Measurements from ENCODE around the gene PLA2G2F. TPM values are rescaled to one million over a fixed set of nuclear protein-coding genes. Genes with fewer than 3 reads are reported as not detected.
A peak's percentile ranks its signal among the peaks of the same experiment; 100 is the strongest.

PLA2G2F gene
- total and polyA plus RNA-seq, 4 donors: 0.03 to 0.13 TPM; not detected in 2

DNA sequence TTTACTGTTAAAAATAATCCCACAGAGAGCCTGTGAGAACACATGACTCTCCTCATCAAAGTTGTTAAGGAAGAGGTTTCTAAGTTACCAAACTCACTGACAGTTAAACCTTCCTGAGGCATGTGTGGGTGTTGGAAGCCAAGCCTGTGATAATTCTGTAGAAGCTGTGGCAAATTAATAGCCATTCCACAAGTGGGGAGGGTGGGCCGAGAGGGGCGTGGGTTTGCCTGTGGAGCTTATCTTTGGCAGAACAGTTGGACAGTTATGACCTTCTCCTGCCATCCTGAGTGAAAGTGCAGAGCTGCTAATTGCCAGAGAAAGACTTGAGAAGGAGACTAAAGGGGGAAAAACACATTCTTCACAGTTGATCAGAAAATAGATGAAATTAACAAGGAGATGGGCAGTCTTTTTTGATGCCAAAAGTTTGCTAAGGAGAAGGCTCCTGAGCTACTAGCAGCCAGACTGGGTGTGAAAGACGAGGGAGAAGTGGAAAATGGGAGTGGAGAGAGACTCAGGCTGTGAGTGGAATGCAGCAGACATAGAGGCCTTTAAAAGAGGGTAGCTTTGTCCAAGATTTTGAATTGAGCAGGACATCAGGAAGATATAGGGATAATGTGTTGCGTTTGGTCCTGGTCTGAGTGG is 48.8 kb downstream of the PLA2G2F start:
- no peak overlapping the region for H3K27ac ChIP-seq (ENCODE audit: low read depth in 1 of 2, low read length in 2 of 2)
- no peak overlapping the region for H3K4me3 ChIP-seq (ENCODE audit: low read length in 2 of 2)
- DNase-seq (no peak), ATAC-seq (ENCODE audit: low FRiP score) (no peak)
- intact Hi-C loops (cut with DNase I): no loop called here
- no peaks in the 10 kb centered on the region for H3K9me3 ChIP-seq (ENCODE audit: control insufficient read depth, low read length)
- no peaks in the 10 kb centered on the region for H3K36me3 ChIP-seq (ENCODE audit: control insufficient read depth in 1 of 2, insufficient read depth in 2 of 2, low read length in 1 of 2)
- 62 to 75% methylated on average over 4 of the region's 4 CpGs for WGBS, 2 donors
- H3K27me3 ChIP-seq (ENCODE audit: control insufficient read depth in 1 of 2, insufficient read depth in 2 of 2, low read length in 1 of 2): no peaks in the 10 kb centered on the region
- H3K4me1 ChIP-seq (ENCODE audit: control insufficient read depth in 1 of 2, insufficient read depth in 2 of 2, low read length in 2 of 2): no peaks in the 10 kb centered on the region

DNA sequence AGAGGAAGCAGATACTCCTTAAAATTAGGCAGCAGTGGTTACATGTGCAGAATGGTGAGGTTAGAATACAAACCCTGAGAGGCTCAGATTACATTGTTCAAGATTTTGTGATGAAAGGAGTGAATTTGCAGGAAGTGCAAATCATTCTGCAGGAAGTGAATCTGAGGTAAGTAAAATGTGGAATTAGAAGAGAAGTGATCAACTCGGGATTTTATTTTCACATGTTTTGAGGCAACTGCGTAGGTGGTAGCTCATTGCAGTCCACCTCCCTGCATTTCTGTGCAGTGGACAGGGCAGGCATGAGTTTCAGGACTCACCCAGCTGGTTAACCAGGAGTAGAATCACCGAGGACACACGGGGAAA is 49.3 kb downstream of the PLA2G2F start:
- Histone ChIP-seq H3K27me3 (ENCODE audit: control insufficient read depth in 1 of 2, insufficient read depth in 2 of 2, low read length in 1 of 2) (no peaks in the 10 kb centered on the region), H3K9me3 (ENCODE audit: control insufficient read depth, low read length) (no peaks in the 10 kb centered on the region), H3K4me1 (ENCODE audit: control insufficient read depth in 1 of 2, insufficient read depth in 2 of 2, low read length in 2 of 2) (no peaks in the 10 kb centered on the region), H3K27ac (ENCODE audit: low read depth in 1 of 2, low read length in 2 of 2) (no peak overlapping the region), H3K4me3 (ENCODE audit: low read length in 2 of 2) (no peak overlapping the region), H3K36me3 (ENCODE audit: control insufficient read depth in 1 of 2, insufficient read depth in 2 of 2, low read length in 1 of 2) (no peaks in the 10 kb centered on the region)
- DNase-seq (no peak), ATAC-seq (ENCODE audit: low FRiP score) (no peak)
- WGBS, 2 donors: 70 to 75% methylated on average over 4 of the region's 4 CpGs
- intact Hi-C loops (cut with DNase I): no loop called here

DNA sequence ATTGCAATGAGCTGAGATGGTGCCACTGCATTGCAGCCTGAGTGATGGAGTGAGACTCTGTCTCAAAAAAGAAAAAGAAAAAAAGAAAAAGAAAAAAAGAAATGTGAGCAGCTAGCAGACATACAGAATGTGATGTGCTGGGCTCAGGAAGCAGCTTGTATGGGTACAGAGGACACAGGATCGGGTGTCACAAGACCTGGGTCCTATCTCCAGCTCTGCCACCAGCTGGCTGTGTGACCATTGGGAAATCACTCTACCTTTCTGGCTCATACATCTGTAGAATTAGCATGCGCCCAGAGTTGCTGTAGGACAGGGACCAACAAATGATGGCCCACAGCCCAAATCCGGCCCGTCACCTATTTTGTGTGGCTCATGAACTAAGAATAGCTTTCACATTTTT is 50.5 kb downstream of the PLA2G2F start:
- H3K36me3 ChIP-seq (ENCODE audit: control insufficient read depth in 1 of 2, insufficient read depth in 2 of 2, low read length in 1 of 2): no peaks in the 10 kb centered on the region
- no peaks in the 10 kb centered on the region for H3K4me1 ChIP-seq (ENCODE audit: control insufficient read depth in 1 of 2, insufficient read depth in 2 of 2, low read length in 2 of 2)
- no peak overlapping the region for H3K4me3 ChIP-seq (ENCODE audit: low read length in 2 of 2)
- intact Hi-C loops (cut with DNase I): no loop called here
- no peaks in the 10 kb centered on the region for H3K27me3 ChIP-seq (ENCODE audit: control insufficient read depth in 1 of 2, insufficient read depth in 2 of 2, low read length in 1 of 2)
- H3K27ac ChIP-seq (ENCODE audit: low read depth in 1 of 2, low read length in 2 of 2): no peak overlapping the region
- no peak for ATAC-seq (ENCODE audit: low FRiP score)
- H3K9me3 ChIP-seq (ENCODE audit: control insufficient read depth, low read length): no peaks in the 10 kb centered on the region
- no peak for DNase-seq
- 66 to 69% methylated on average over 4 of the region's 4 CpGs for WGBS, 2 donors

DNA sequence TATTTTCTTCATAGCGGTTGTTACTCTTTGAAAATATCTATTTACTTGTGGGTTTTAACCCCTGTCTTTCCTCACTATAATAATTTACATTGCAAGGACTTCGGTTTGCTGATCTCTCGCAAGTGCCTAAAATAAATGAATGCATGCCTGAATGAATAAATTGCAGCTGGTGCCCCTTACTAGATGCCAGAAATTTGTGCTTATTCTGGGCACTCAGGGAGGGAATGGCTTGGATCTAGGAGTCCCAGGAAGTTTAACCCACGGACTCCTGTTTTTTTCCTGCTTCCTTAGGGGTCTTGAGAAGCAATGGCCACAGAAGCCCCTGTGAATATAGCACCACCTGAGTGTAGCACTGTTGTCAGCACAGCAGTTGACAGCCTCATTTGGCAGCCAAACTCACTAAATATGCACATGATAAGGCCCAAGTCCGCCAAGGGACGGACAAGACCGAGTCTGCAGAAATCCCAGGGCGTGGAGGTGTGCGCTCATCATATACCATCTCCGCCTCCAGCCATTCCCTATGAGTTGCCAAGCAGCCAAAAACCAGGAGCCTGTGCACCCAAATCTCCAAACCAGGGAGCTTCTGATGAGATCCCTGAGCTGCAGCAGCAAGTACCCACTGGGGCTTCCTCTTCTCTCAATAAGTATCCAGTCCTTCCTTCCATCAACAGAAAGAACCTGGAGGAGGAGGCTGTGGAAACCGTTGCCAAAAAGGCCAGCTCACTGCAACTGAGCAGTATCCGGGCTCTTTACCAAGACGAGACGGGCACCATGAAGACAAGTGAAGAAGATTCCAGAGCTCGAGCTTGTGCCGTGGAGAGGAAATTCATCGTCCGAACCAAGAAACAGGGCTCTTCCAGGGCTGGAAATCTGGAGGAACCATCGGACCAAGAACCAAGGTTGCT is 51.4 kb downstream of the PLA2G2F start:
- intact Hi-C loops (cut with DNase I): no loop called here
- ATAC-seq (ENCODE audit: low FRiP score) (no peak), DNase-seq (no peak)
- Histone ChIP-seq H3K4me3 (ENCODE audit: low read length in 2 of 2) (no peak overlapping the region), H3K9me3 (ENCODE audit: control insufficient read depth, low read length) (no peaks in the 10 kb centered on the region), H3K36me3 (ENCODE audit: control insufficient read depth in 1 of 2, insufficient read depth in 2 of 2, low read length in 1 of 2) (no peaks in the 10 kb centered on the region), H3K27me3 (ENCODE audit: control insufficient read depth in 1 of 2, insufficient read depth in 2 of 2, low read length in 1 of 2) (no peaks in the 10 kb centered on the region), H3K27ac (ENCODE audit: low read depth in 1 of 2, low read length in 2 of 2) (no peak overlapping the region), H3K4me1 (ENCODE audit: control insufficient read depth in 1 of 2, insufficient read depth in 2 of 2, low read length in 2 of 2) (no peaks in the 10 kb centered on the region)
- 83 to 84% methylated on average over 19 of the region's 19 CpGs for WGBS, 2 donors

DNA sequence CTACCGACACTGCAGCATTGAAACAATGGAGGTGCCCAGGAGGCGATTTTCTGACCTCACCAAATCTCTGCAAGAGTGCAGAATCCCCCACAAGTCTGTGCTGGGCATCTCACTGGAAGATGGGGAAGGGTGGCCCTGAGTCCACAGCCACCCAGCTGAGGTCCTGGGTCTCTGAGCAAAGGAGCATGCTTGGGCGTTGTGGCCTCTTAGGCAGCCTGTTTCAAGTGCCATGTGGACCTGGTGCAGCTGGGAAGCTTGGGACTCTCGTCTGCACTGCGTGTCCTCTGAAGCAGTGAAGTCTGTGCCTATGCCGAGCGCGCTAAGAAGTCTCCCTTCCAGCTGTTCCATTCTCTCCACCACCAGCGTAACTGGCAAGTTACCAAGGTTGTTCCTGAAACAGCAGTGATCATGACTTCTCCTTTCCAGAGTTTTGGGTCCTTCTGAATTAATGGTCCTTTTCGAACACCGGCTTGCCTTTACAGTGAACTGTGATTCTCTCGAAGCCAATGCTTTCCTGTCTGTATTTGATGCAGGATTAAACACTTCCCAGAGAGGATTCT is 52.2 kb downstream of the PLA2G2F start:
- Histone ChIP-seq H3K4me1 (ENCODE audit: control insufficient read depth in 1 of 2, insufficient read depth in 2 of 2, low read length in 2 of 2) (no peaks in the 10 kb centered on the region), H3K9me3 (ENCODE audit: control insufficient read depth, low read length) (no peaks in the 10 kb centered on the region), H3K27ac (ENCODE audit: low read depth in 1 of 2, low read length in 2 of 2) (no peak overlapping the region), H3K4me3 (ENCODE audit: low read length in 2 of 2) (no peak overlapping the region), H3K27me3 (ENCODE audit: control insufficient read depth in 1 of 2, insufficient read depth in 2 of 2, low read length in 1 of 2) (no peaks in the 10 kb centered on the region), H3K36me3 (ENCODE audit: control insufficient read depth in 1 of 2, insufficient read depth in 2 of 2, low read length in 1 of 2) (no peaks in the 10 kb centered on the region)
- ATAC-seq (ENCODE audit: low FRiP score): no peak
- DNase-seq: no peak
- 86 to 87% methylated on average over 12 of the region's 12 CpGs for WGBS, 2 donors
- intact Hi-C loops (cut with DNase I): no loop called here

DNA sequence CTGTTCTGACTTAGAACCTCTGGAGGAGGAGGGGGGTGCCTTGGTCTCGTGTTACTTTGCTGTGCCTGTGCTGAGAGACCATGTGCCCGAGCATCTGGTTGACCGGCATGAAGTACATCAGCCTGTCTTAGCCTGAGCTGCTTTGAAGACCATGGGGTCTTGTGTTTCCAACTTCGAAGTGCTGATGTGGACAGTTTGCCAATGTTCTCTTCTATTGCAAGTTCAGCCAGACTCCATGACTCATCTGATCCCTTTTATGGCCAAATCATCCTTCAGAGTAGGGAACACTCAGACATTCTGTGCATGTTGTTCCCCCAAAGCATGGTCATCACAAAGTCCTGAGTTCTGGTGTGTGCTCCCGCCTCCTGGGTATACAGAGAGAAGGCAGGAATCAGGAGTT is 53.2 kb downstream of the PLA2G2F start:
- DNase-seq (no peak), ATAC-seq (ENCODE audit: low FRiP score) (peak; percentile 40)

DNA sequence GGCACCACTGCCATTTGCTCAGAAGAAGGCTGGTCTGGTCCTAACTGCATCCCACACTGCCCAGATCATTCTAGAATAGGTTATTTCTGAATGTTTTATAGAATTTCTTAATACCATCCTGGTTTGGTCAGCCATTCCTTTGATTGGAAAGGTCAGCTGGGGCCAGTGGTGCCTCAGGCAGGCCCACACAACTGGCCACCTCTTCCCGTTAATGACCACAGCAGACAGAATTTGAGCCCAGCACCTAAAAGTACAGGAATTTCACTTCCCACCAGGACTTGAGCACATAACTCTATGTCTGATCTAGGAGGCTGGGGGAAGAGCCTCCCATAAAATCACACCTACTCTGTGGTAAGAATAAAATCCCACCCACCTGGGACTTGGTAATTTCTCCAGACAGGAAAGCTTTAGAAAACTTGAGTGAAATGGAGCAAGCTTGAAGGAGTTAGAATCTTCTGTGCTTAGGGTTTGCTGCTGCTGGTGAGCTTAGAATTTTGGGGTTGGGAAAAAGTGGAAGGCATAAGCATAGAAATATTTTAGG is 53.8 kb downstream of the PLA2G2F start:
- WGBS, 2 donors: 78 to 89% methylated on average over 1 of the region's 1 CpG
- Histone ChIP-seq H3K27me3 (ENCODE audit: control insufficient read depth in 1 of 2, insufficient read depth in 2 of 2, low read length in 1 of 2) (no peaks in the 10 kb centered on the region), H3K4me1 (ENCODE audit: control insufficient read depth in 1 of 2, insufficient read depth in 2 of 2, low read length in 2 of 2) (no peaks in the 10 kb centered on the region), H3K27ac (ENCODE audit: low read depth in 1 of 2, low read length in 2 of 2) (no peak overlapping the region), H3K4me3 (ENCODE audit: low read length in 2 of 2) (no peak overlapping the region), H3K9me3 (ENCODE audit: control insufficient read depth, low read length) (no peaks in the 10 kb centered on the region), H3K36me3 (ENCODE audit: control insufficient read depth in 1 of 2, insufficient read depth in 2 of 2, low read length in 1 of 2) (no peaks in the 10 kb centered on the region)
- ATAC-seq (ENCODE audit: low FRiP score): no peak
- DNase-seq: no peak
- intact Hi-C loops (cut with DNase I): no loop called here

More for the DNA sequence above, 53.2 kb downstream of the PLA2G2F start:
- H3K27me3 ChIP-seq (ENCODE audit: control insufficient read depth in 1 of 2, insufficient read depth in 2 of 2, low read length in 1 of 2): no peaks in the 10 kb centered on the region
- no peak overlapping the region for H3K27ac ChIP-seq (ENCODE audit: low read depth in 1 of 2, low read length in 2 of 2)
- H3K9me3 ChIP-seq (ENCODE audit: control insufficient read depth, low read length): no peaks in the 10 kb centered on the region
- H3K4me1 ChIP-seq (ENCODE audit: control insufficient read depth in 1 of 2, insufficient read depth in 2 of 2, low read length in 2 of 2): no peaks in the 10 kb centered on the region
- WGBS, 2 donors: 63 to 71% methylated on average over 5 of the region's 5 CpGs
- H3K36me3 ChIP-seq (ENCODE audit: control insufficient read depth in 1 of 2, insufficient read depth in 2 of 2, low read length in 1 of 2): no peaks in the 10 kb centered on the region
- H3K4me3 ChIP-seq (ENCODE audit: low read length in 2 of 2): no peak overlapping the region
- intact Hi-C loops (cut with DNase I): no loop called here

DNA sequence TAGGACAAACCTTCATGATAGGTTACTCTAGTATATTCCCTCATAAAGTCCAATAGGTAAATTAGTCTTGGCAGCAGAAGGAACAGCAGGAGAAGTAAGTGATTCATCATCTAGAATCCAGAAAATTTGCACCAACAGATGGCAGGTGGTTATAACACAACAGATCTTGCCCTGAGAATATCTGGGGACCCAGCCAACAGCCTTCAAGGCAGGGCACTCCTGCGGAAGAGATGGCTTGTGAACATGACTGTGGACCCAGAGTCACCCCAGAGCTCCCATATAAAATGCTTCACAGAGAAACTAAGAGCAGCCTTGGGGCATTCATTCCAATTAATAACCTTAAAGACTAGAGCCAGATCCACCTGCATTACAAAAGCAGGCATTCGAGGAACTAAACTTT is 55.1 kb downstream of the PLA2G2F start:
- Histone ChIP-seq H3K36me3 (ENCODE audit: control insufficient read depth in 1 of 2, insufficient read depth in 2 of 2, low read length in 1 of 2) (no peaks in the 10 kb centered on the region), H3K27ac (ENCODE audit: low read depth in 1 of 2, low read length in 2 of 2) (no peak overlapping the region), H3K4me3 (ENCODE audit: low read length in 2 of 2) (no peak overlapping the region), H3K4me1 (ENCODE audit: control insufficient read depth in 1 of 2, insufficient read depth in 2 of 2, low read length in 2 of 2) (no peaks in the 10 kb centered on the region), H3K9me3 (ENCODE audit: control insufficient read depth, low read length) (no peaks in the 10 kb centered on the region), H3K27me3 (ENCODE audit: control insufficient read depth in 1 of 2, insufficient read depth in 2 of 2, low read length in 1 of 2) (no peaks in the 10 kb centered on the region)
- 85 to 86% methylated on average over 2 of the region's 2 CpGs for WGBS, 2 donors
- intact Hi-C loops (cut with DNase I): no loop called here
- ATAC-seq (ENCODE audit: low FRiP score) (no peak), DNase-seq (no peak)
